Activated CD8-positive, alpha-beta memory T cell treated with anti-CD3 and anti-CD28 coated beads, Interleukin-2, amount 50 U/mL, for 4 hours (primary cell): ENCODE measurements around the gene USP17L20.
A peak's percentile ranks its signal among the peaks of the same experiment; 100 is the strongest.
"Not testable (repeated sequence)": the region's sequence is repeated elsewhere in the genome, so short reads cannot be mapped to it uniquely, and the experiment has no call there.

Source experiments
- DNase-seq: peaks from one replicate; pipeline ENCODE4 v3.0.0-alpha.2; 2020

Gene USP17L20

GRCh38 chr4:9257824-9258223 is at the start of gene USP17L20:
USP17L20 (plus strand) TSS chr4:9258124; CDS start chr4:9258124, 0 bp downstream.
- not testable (repeated sequence) for DNase-seq

GRCh38 chr4:9210357-9210756 is 47.6 kb upstream of the USP17L20 start, which contains the start of gene USP17L10:
USP17L10 (plus strand) TSS chr4:9210657; CDS start chr4:9210657, 0 bp downstream.
- DNase-seq: not testable (repeated sequence)

GRCh38 chr4:9214701-9215100 is 43.2 kb upstream of the USP17L20 start:
- DNase-seq: not testable (repeated sequence)

- not testable (repeated sequence) for DNase-seq
These were observed 42.8 kb upstream of the USP17L20 start, which contains the start of gene USP17L11 for GRCh38 chr4:9215105-9215504. USP17L11 (plus strand) TSS chr4:9215405; CDS start chr4:9215405, 0 bp downstream.

- DNase-seq: not testable (repeated sequence)
These were observed 38.1 kb upstream of the USP17L20 start, which contains the start of gene USP17L12 for GRCh38 chr4:9219852-9220251. USP17L12 (plus strand) TSS chr4:9220152; CDS start chr4:9220152, 0 bp downstream.

GRCh38 chr4:9224596-9224995 is 33.3 kb upstream of the USP17L20 start, which contains the start of gene USP17L13:
USP17L13 (plus strand) TSS chr4:9224896; CDS start chr4:9224896, 0 bp downstream.
- DNase-seq: not testable (repeated sequence)

- DNase-seq: peak; percentile 4
These were observed 27.7 kb upstream of the USP17L20 start for GRCh38 chr4:9230249-9230648.

GRCh38 chr4:9234085-9234484 is 23.8 kb upstream of the USP17L20 start, which contains the start of gene USP17L15:
USP17L15 (plus strand) TSS chr4:9234385; CDS start chr4:9234385, 0 bp downstream.
- DNase-seq: not testable (repeated sequence)

GRCh38 chr4:9238461-9238860 is 19.5 kb upstream of the USP17L20 start:
- not testable (repeated sequence) for DNase-seq

- not testable (repeated sequence) for DNase-seq
These were observed 14.3 kb upstream of the USP17L20 start, which contains the start of gene USP17L17 for GRCh38 chr4:9243579-9243978. USP17L17 (plus strand) TSS chr4:9243879; CDS start chr4:9243879, 0 bp downstream.

GRCh38 chr4:9247953-9248680 is 9.8 kb upstream of the USP17L20 start, which contains the start of gene USP17L18:
USP17L18 (plus strand) TSS chr4:9248630; CDS start chr4:9248630, 0 bp downstream.
- peak; percentile 18 for DNase-seq

- DNase-seq: not testable (repeated sequence)
These were observed 4.8 kb upstream of the USP17L20 start, which contains the start of gene USP17L19 for GRCh38 chr4:9253078-9253477. USP17L19 (plus strand) TSS chr4:9253378; CDS start chr4:9253378, 0 bp downstream.

GRCh38 chr4:9262572-9262971 is 4.6 kb downstream of the USP17L20 start, which contains the start of gene USP17L21:
USP17L21 (plus strand) TSS chr4:9262872; CDS start chr4:9262872, 0 bp downstream.
- DNase-seq: not testable (repeated sequence)

GRCh38 chr4:9267319-9267718 is 9.4 kb downstream of the USP17L20 start, which contains the start of gene USP17L22:
USP17L22 (plus strand) TSS chr4:9267619; CDS start chr4:9267619, 0 bp downstream.
- DNase-seq: not testable (repeated sequence)

GRCh38 chr4:9271719-9272118 is 13.8 kb downstream of the USP17L20 start:
- DNase-seq: peak; percentile 15
